Measurements from ENCODE around the gene KRT79. TPM values are rescaled to one million over a fixed set of nuclear protein-coding genes. Genes with fewer than 3 reads are reported as not detected.

The KRT79 gene
- total and polyA plus RNA-seq, 2 of the 8 experiments (the other 6 are each of a cell fraction or from before 2014, with no cell fraction given): not detected

DNA sequence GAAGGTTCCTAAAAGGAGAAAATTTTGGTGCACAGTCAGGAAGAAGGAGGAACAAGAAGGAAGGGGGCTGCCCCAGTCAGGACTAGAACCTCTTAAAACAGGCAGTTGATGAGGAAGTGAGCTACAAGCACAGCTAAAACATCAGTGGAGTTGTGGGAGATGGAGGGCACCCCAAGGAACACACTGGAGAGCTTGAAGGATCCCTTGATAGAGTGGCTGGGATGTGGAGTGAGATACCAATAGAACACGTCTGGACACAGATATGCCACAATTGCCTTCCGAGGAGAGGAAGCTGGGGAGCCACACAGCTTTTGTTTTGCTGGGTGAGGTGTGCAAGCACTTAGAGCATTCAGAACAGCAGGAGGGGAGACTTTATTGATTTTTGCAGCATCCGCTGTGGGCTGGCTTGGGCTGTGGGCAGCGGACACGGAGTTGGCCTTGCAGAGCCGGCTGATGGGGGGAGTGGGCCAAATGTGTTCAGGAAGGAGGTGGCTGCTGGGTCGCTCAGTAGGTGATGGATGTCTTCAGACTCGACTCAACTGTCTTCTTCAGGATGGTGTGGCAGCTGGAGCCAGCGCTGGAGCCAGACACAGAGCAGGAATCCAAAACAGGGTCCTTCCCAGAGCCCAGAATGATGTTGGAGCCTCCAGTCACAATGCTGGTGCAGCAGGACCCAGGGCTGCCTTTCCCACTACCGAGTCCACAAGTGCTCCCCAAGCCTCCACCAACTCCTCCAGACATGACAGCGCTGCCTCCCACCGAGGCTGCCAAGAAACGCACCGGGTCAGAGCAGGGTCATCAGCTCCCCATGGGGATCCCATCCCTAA is 4.7 kb upstream of the KRT79 start:
- Histone ChIP-seq H3K56ac (replicated peaks; ENCODE audit: insufficient read length, low read depth, low read length) (no peak overlapping the region), H3K36me3 (ENCODE audit: control insufficient read depth in 2 of 4, insufficient read depth in 4 of 4, low read length in 3 of 4) (no peaks in the 10 kb centered on the region), H4K5ac (ENCODE audit: insufficient read length, low read depth, low read length) (no peak overlapping the region), H3K27ac (ENCODE audit: low read depth, low read length) (no peak overlapping the region), H3K18ac (ENCODE audit: extremely low read depth, low read length) (no peak overlapping the region), H2BK12ac (ENCODE audit: low read depth, low read length) (no peak overlapping the region), H3K23me2 (ENCODE audit: low read depth, low read length) (no peaks in the 10 kb centered on the region), H2AFZ (ENCODE audit: low read length) (no peak overlapping the region), H2BK15ac (ENCODE audit: low read length) (no peak overlapping the region), H4K20me1 (replicated peaks in 1 of 2; ENCODE audit: control insufficient read depth in 1 of 2, insufficient read depth in 2 of 2, low read length in 2 of 2) (no peaks in the 10 kb centered on the region), H3K79me2 (ENCODE audit: control insufficient read depth in 1 of 2, insufficient read depth in 2 of 2, low read length in 2 of 2) (no peaks in the 10 kb centered on the region), H3K23ac (ENCODE audit: insufficient read length) (no peak overlapping the region), H3K4me1 (replicated peaks in 1 of 4; ENCODE audit: control insufficient read depth in 3 of 4, insufficient read depth in 4 of 4, low read length in 3 of 4) (no peaks in the 10 kb centered on the region), H4K8ac (ENCODE audit: extremely low read depth, insufficient read depth, low read length) (no peak overlapping the region), H2BK5ac (ENCODE audit: low read depth, low read length) (no peak overlapping the region), H4K91ac (replicated peaks; ENCODE audit: insufficient read length, low read length) (no peak overlapping the region), H3K4me2 (ENCODE audit: insufficient read depth in 1 of 2, low read depth in 2 of 2, low read length in 2 of 2) (no peak overlapping the region), H3K9ac (replicated peaks in 1 of 4; ENCODE audit: extremely low read depth in 1 of 4, low read depth in 3 of 4, low read length in 3 of 4) (no peak overlapping the region), H3K14ac (ENCODE audit: insufficient read length) (no peak overlapping the region), H2BK20ac (ENCODE audit: low read length) (no peak overlapping the region), H3K4ac (replicated peaks; ENCODE audit: insufficient read length, low read depth, low read length) (no peak overlapping the region), H3K79me1 (ENCODE audit: low read depth, low read length) (no peaks in the 10 kb centered on the region), H3K9me3 (ENCODE audit: insufficient read depth in 2 of 2, low read depth in 1 of 2, low read length in 1 of 2) (no peaks in the 10 kb centered on the region; a peak in 1 of 4 replicates), H3K27me3 (replicated peaks in 1 of 4; ENCODE audit: control insufficient read depth in 3 of 4, extremely low read depth in 1 of 4, insufficient read depth in 3 of 4, low read length in 3 of 4) (peaks cover 0 to 2% (median 0%) of the 10 kb centered on the region in 4 experiments; a peak in 1 of 7 replicates), H2BK120ac (replicated peaks; ENCODE audit: low read depth, low read length) (no peak overlapping the region), H3K4me3 (ENCODE audit: extremely low read depth in 1 of 4, insufficient read depth in 2 of 4, low read depth in 3 of 4, low read length in 4 of 4) (no peak overlapping the region), H2AK5ac (ENCODE audit: low read depth, low read length) (no peak overlapping the region)
- ChIA-PET CTCF (ENCODE audit: partially characterized antibody) (interaction anchor here (0.7 to 2.2 kb wide), 12 partner anchors 10 to 443 kb away, joined by 3 to 6 read pairs (median 4); no protein-coding TSS in a partner anchor), POLR2A (ENCODE audit: partially characterized antibody) (interaction anchor here (0.5 kb wide), 1 partner anchor 796 kb away, joined by 3 read pairs; no protein-coding TSS in a partner anchor)
- WGBS, 2 experiments (ENCODE audit: extremely low coverage in 1 of 2, insufficient coverage in 1 of 2, insufficient read length in 1 of 2, insufficient replicate concordance in 2 of 2, low coverage in 1 of 2, low lambda C conversion rate in 2 of 2, missing lambda C conversion rate in 1 of 2): 88% methylated on average over 14 of the region's 14 CpGs; no CpG with 5 or more reads in 1 of the 2 experiments
- FAIRE-seq (no peak), DNase-seq (ENCODE audit: low read depth in 1 of 2, low spot score in 2 of 2) (no peak)
- peak; percentile 6 to 18; a peak in 1 of 4 replicates for TF ChIP-seq RAD21 (IDR thresholded peaks at IDR 0.05 in 1 of 2, conservative IDR thresholded peaks at IDR 0.05 in 1 of 2; ENCODE audit: low read depth in 2 of 2, low read length in 2 of 2)
- no peak for TF ChIP-seq TAF1 (IDR thresholded peaks at IDR 0.05; ENCODE audit: low read depth, low read length)
- TF ChIP-seq PHF8 (conservative IDR thresholded peaks at IDR 0.05; ENCODE audit: low read depth, low read length): no peak

Data from H1 (cell line).